Tongue (tissue), 2 donors: Measurements from ENCODE around the gene JAZF1. TPM values are rescaled to one million over a fixed set of nuclear protein-coding genes. Genes with fewer than 3 reads are reported as not detected.

Experiments used
- DNase-seq: peaks from one replicate; pipeline ENCODE4 v3.0.0-alpha.2; 2015
- total RNA-seq: library from RNA; depleted of rRNA; stranded (reverse); fragments of >200 nt; gene quantifications from one replicate; pipeline ENCODE4 v1.2.3, GENCODE V29; 2014

JAZF1 gene
- total RNA-seq, 1 donor from 2014 or later = 30.4 TPM

- DNase-seq = peak; percentile 87
These were observed 74.2 kb downstream of the JAZF1 start for GRCh38 chr7:28106321-28106829.

GRCh38 chr7:28105234-28105633 is 75.4 kb downstream of the JAZF1 start:
- peak; percentile 25 for DNase-seq

GRCh38 chr7:28104811-28105210 is 75.8 kb downstream of the JAZF1 start:
- no peak for DNase-seq

- no peak for DNase-seq
These were observed 76.5 kb downstream of the JAZF1 start for GRCh38 chr7:28104041-28104541.

GRCh38 chr7:28102797-28103196 is 77.8 kb downstream of the JAZF1 start:
- no peak for DNase-seq

- peak; percentile 87 for DNase-seq
These were observed 83.9 kb downstream of the JAZF1 start for GRCh38 chr7:28096713-28097112.

GRCh38 chr7:28095231-28095630 is 85.4 kb downstream of the JAZF1 start:
- no peak for DNase-seq

GRCh38 chr7:28093623-28094232 is 86.9 kb downstream of the JAZF1 start:
- peak; percentile 77 for DNase-seq

GRCh38 chr7:28091190-28091589 is 89.4 kb downstream of the JAZF1 start:
- DNase-seq = no peak

GRCh38 chr7:28088901-28089714 is 91.5 kb downstream of the JAZF1 start:
- no peak for DNase-seq

GRCh38 chr7:28088032-28088431 is 92.6 kb downstream of the JAZF1 start:
- DNase-seq = no peak

GRCh38 chr7:28086198-28086597 is 94.4 kb downstream of the JAZF1 start:
- DNase-seq = no peak

- no peak for DNase-seq
These were observed 96.3 kb downstream of the JAZF1 start for GRCh38 chr7:28083998-28084985.

- no peak for DNase-seq
These were observed 97.2 kb downstream of the JAZF1 start for GRCh38 chr7:28083164-28083997.

GRCh38 chr7:28082071-28082470 is 98.5 kb downstream of the JAZF1 start:
- no peak for DNase-seq

GRCh38 chr7:28081016-28081415 is 99.6 kb downstream of the JAZF1 start:
- DNase-seq = no peak

- peak; percentile 78 for DNase-seq
These were observed 102.3 kb downstream of the JAZF1 start for GRCh38 chr7:28078036-28078901.

GRCh38 chr7:28077616-28078015 is 103.0 kb downstream of the JAZF1 start:
- DNase-seq = no peak

- DNase-seq = peak; percentile 67
These were observed 104.0 kb downstream of the JAZF1 start for GRCh38 chr7:28076423-28077200.
